NCI-H2196 (cell line): ENCODE data around the gene ENPP5.

Source experiments
- DNase-seq: peaks from one replicate; lab custom pipeline; 2025; ENCODE audit not compliant: unreplicated experiment; lab: John Stamatoyannopoulos, UW

The ENPP5 gene

GRCh38 chr6:46170357-46171289, at the start of gene ENPP5:
Gene ENPP5, minus strand, starts transcription at chr6:46170980. Its CDS starts 2,718 bp downstream, at chr6:46168262.
- DNase-seq = peak; percentile 92

GRCh38 chr6:46219661-46220060, 48.9 kb upstream of the ENPP5 start:
- DNase-seq = no peak

GRCh38 chr6:46218457-46218856, 47.7 kb upstream of the ENPP5 start:
- DNase-seq = no peak

- no peak for DNase-seq
Observed at GRCh38 chr6:46217671-46218131, 46.9 kb upstream of the ENPP5 start.

- DNase-seq = no peak
Observed at GRCh38 chr6:46216879-46217278, 46.1 kb upstream of the ENPP5 start.

GRCh38 chr6:46215777-46216176, 45.0 kb upstream of the ENPP5 start:
- DNase-seq = no peak

- no peak for DNase-seq
Observed at GRCh38 chr6:46215213-46215612, 44.4 kb upstream of the ENPP5 start.

GRCh38 chr6:46211917-46212316, 41.1 kb upstream of the ENPP5 start:
- DNase-seq = no peak

GRCh38 chr6:46210294-46210693, 39.5 kb upstream of the ENPP5 start:
- no peak for DNase-seq

- no peak for DNase-seq
Observed at GRCh38 chr6:46208303-46208702, 37.5 kb upstream of the ENPP5 start.

- no peak for DNase-seq
Observed at GRCh38 chr6:46207174-46207573, 36.4 kb upstream of the ENPP5 start.

- no peak for DNase-seq
Observed at GRCh38 chr6:46204880-46205650, 34.3 kb upstream of the ENPP5 start.

GRCh38 chr6:46203391-46204177, 32.8 kb upstream of the ENPP5 start:
- no peak for DNase-seq

- DNase-seq = no peak
Observed at GRCh38 chr6:46201702-46202101, 30.9 kb upstream of the ENPP5 start.

- no peak for DNase-seq
Observed at GRCh38 chr6:46199387-46199786, 28.6 kb upstream of the ENPP5 start.

GRCh38 chr6:46191961-46192360, 21.2 kb upstream of the ENPP5 start:
- DNase-seq = no peak

GRCh38 chr6:46190889-46191288, 20.1 kb upstream of the ENPP5 start:
- DNase-seq = no peak

- DNase-seq = no peak
Observed at GRCh38 chr6:46189726-46190125, 18.9 kb upstream of the ENPP5 start.

- DNase-seq = no peak
Observed at GRCh38 chr6:46186583-46186982, 15.8 kb upstream of the ENPP5 start.

GRCh38 chr6:46184114-46184513, 13.3 kb upstream of the ENPP5 start:
- no peak for DNase-seq

- no peak for DNase-seq
Observed at GRCh38 chr6:46175976-46176375, 5.2 kb upstream of the ENPP5 start.
